SIG-M5 (cell line): ENCODE data around the gene WDR74.
"Not testable (repeated sequence)": the region's sequence is repeated elsewhere in the genome, so short reads cannot be mapped to it uniquely, and the experiment has no call there.

Experiments
- DNase-seq: peaks from one replicate; lab custom pipeline; 2025; lab: John Stamatoyannopoulos, UW

Gene WDR74

GRCh38 chr11:62839050-62839945, at the start of gene WDR74:
TSS of gene WDR74 (minus strand) at chr11:62839590. CDS start at chr11:62839570, 20 bp downstream.
- DNase-seq: peak; percentile 80

GRCh38 chr11:62889126-62889483, 49.7 kb upstream of the WDR74 start:
- no peak for DNase-seq

GRCh38 chr11:62888406-62888805, 49.0 kb upstream of the WDR74 start:
- no peak for DNase-seq

GRCh38 chr11:62885137-62885750, 45.9 kb upstream of the WDR74 start:
- DNase-seq: no peak

- DNase-seq: no peak
Observed at GRCh38 chr11:62883673-62884072, 44.3 kb upstream of the WDR74 start.

GRCh38 chr11:62882788-62883501, 43.6 kb upstream of the WDR74 start:
- no peak for DNase-seq

- DNase-seq: no peak
Observed at GRCh38 chr11:62882431-62882749, 43.0 kb upstream of the WDR74 start.

GRCh38 chr11:62881579-62882430, 42.4 kb upstream of the WDR74 start:
- DNase-seq: peak; percentile 84

- DNase-seq: no peak
Observed at GRCh38 chr11:62880803-62881578, 41.6 kb upstream of the WDR74 start, which contains the start of gene SLC3A2. TSS of gene SLC3A2 (plus strand) at chr11:62880896. CDS start at chr11:62881024, 128 bp downstream.

GRCh38 chr11:62880231-62880802, 40.9 kb upstream of the WDR74 start:
- no peak for DNase-seq

GRCh38 chr11:62879235-62879978, 40.0 kb upstream of the WDR74 start:
- DNase-seq: no peak

- DNase-seq: no peak
Observed at GRCh38 chr11:62876712-62877111, 37.3 kb upstream of the WDR74 start.

- no peak for DNase-seq
Observed at GRCh38 chr11:62875698-62876478, 36.5 kb upstream of the WDR74 start.

GRCh38 chr11:62874851-62875250, 35.5 kb upstream of the WDR74 start:
- DNase-seq: no peak

- DNase-seq: no peak
Observed at GRCh38 chr11:62865635-62866034, 26.2 kb upstream of the WDR74 start.

GRCh38 chr11:62863687-62864335, 24.4 kb upstream of the WDR74 start:
- DNase-seq: no peak

- not testable (repeated sequence) for DNase-seq
Observed at GRCh38 chr11:62861564-62862192, 22.3 kb upstream of the WDR74 start.
